IMR-90 (cell line): ENCODE results near the gene TTC21A. TPM values are rescaled to one million over a fixed set of nuclear protein-coding genes. Genes with fewer than 3 reads are reported as not detected.

ENCODE experiments used
- ATAC-seq: fragments of 200-7000 bp; cut with Tn5 transposase; 2 replicates; pipeline ENCODE4 v1.9.1; 2020; ENCODE audit warnings: low read depth, mild to moderate bottlenecking, moderate library complexity
- BruUV-seq: library from RNA; stranded (reverse); fragments of 400-500 nt; replicated peaks from 2 replicates; lab custom pipeline; 2021; lab: Mats Ljungman, UMichigan
- CTCF ChIA-PET: fragments of 300-600 bp; formaldehyde crosslinking; extraction: SDS; loops from one replicate; lab custom pipeline; 2021; ENCODE audit warnings: antibody characterized with exemption; lab: Yijun Ruan, JAX
- POLR2A ChIA-PET: fragments of 300-600 bp; sonication (Branson Sonifier 250); formaldehyde crosslinking; loops from one replicate; lab custom pipeline; 2022; ENCODE audit warnings: antibody characterized with exemption; ENCODE audit not compliant: unreplicated experiment; lab: Charles Lee
- DNase-seq: peaks from one replicate; pipeline ENCODE4 v3.0.0; 2013
- H2AFZ ChIP-seq: replicated peaks from 2 replicates; pipeline ENCODE3; 2013; ENCODE audit warnings: low read length, mild to moderate bottlenecking; ENCODE audit not compliant: poor library complexity
- H2AK5ac ChIP-seq: 2 replicates; pipeline ENCODE4 v1.6.1; 2013; ENCODE audit warnings: low read depth, low read length, inconsistent platforms
- H2AK9ac ChIP-seq: replicated peaks from 2 replicates; pipeline ENCODE3; 2013; ENCODE audit warnings: mild to moderate bottlenecking, low read depth, low read length, moderate library complexity; ENCODE audit not compliant: poor library complexity
- H2BK120ac ChIP-seq: 2 replicates; pipeline ENCODE4 v1.6.1; 2013; ENCODE audit warnings: low read depth, low read length, inconsistent platforms
- H2BK15ac ChIP-seq: 3 replicates; pipeline ENCODE4 v1.6.1; 2013; ENCODE audit warnings: low read depth, low read length, inconsistent platforms
- H2BK20ac ChIP-seq: 2 replicates; pipeline ENCODE4 v1.6.1; 2013; ENCODE audit warnings: low read depth, mild to moderate bottlenecking, inconsistent platforms, low read length, moderate library complexity
- H2BK5ac ChIP-seq: 2 replicates; pipeline ENCODE4 v1.6.1; 2013; ENCODE audit warnings: mild to moderate bottlenecking, low read depth, low read length, inconsistent platforms; ENCODE audit not compliant: poor library complexity, severe bottlenecking
- H3K14ac ChIP-seq: replicated peaks from 2 replicates; pipeline ENCODE4 v1.6.1; 2013; ENCODE audit warnings: low read depth, low read length, inconsistent platforms
- H3K18ac ChIP-seq: 2 replicates; pipeline ENCODE4 v1.6.1; 2013; ENCODE audit warnings: low read depth, low read length, control low read depth
- H3K23ac ChIP-seq: 2 replicates; pipeline ENCODE4 v1.6.1; 2013; ENCODE audit warnings: low read depth, low read length, inconsistent platforms
- H3K27ac ChIP-seq: 2 replicates; pipeline ENCODE4 v1.5.1; 2013; ENCODE audit warnings: mild to moderate bottlenecking, control low read depth, low read length; ENCODE audit not compliant: insufficient read depth
- H3K27me3 ChIP-seq: 2 replicates; pipeline ENCODE4 v1.6.1; 2013; ENCODE audit warnings: low read length; ENCODE audit not compliant: control insufficient read depth, insufficient read depth
- H3K36me3 ChIP-seq: 2 replicates; pipeline ENCODE4 v1.6.1; 2013; ENCODE audit warnings: low read length, mixed read lengths; ENCODE audit not compliant: control insufficient read depth, insufficient read depth
- H3K4ac ChIP-seq: 2 replicates; pipeline ENCODE4 v1.6.1; 2013; ENCODE audit warnings: low read depth, low read length, inconsistent platforms
- H3K4me1 ChIP-seq: 2 replicates; pipeline ENCODE4 v1.6.1; 2013; ENCODE audit warnings: low read length, mixed read lengths; ENCODE audit not compliant: control insufficient read depth, insufficient read depth
- H3K4me2 ChIP-seq: 2 replicates; pipeline ENCODE4 v1.6.1; 2013; ENCODE audit warnings: low read depth, mild to moderate bottlenecking, control low read depth, low read length, moderate library complexity
- H3K4me3 ChIP-seq: 2 replicates; pipeline ENCODE4 v1.5.1; 2013; ENCODE audit warnings: low read depth, mild to moderate bottlenecking, control low read depth, low read length, moderate library complexity; ENCODE audit not compliant: insufficient read depth
- H3K56ac ChIP-seq: 2 replicates; pipeline ENCODE4 v1.6.1; 2013; ENCODE audit warnings: low read length, inconsistent platforms; ENCODE audit not compliant: insufficient read depth; ENCODE audit errors: extremely low read depth
- H3K79me1 ChIP-seq, 2 experiments: 2 replicates each; pipeline ENCODE4 v1.6.1; 2013; ENCODE audit warnings: low read length in 2 of 2, inconsistent platforms in 1 of 2, low read depth in 1 of 2
- H3K9ac ChIP-seq: 2 replicates; pipeline ENCODE4 v1.6.1; 2013; ENCODE audit warnings: low read depth, low read length, control low read depth
- H3K9me1 ChIP-seq: 2 replicates; pipeline ENCODE4 v1.6.1; 2013; ENCODE audit warnings: low read length, inconsistent platforms; ENCODE audit not compliant: insufficient read depth
- H3K9me3 ChIP-seq: 2 replicates; pipeline ENCODE4 v1.6.1; 2013; ENCODE audit warnings: low read length; ENCODE audit not compliant: control insufficient read depth, insufficient read depth
- H4K20me1 ChIP-seq: 2 replicates; pipeline ENCODE4 v1.6.1; 2013; ENCODE audit warnings: low read length, inconsistent platforms; ENCODE audit not compliant: insufficient read depth
- H4K5ac ChIP-seq: 2 replicates; pipeline ENCODE4 v1.6.1; 2013; ENCODE audit warnings: mild to moderate bottlenecking, low read depth, low read length, control low read depth
- H4K8ac ChIP-seq, 2 experiments: 2 replicates each; pipeline ENCODE4 v1.6.1; 2013; ENCODE audit warnings: low read depth in 2 of 2, low read length in 2 of 2, control low read depth in 1 of 2, inconsistent platforms in 1 of 2
- H4K91ac ChIP-seq: 2 replicates; pipeline ENCODE4 v1.6.1; 2013; ENCODE audit warnings: low read depth, low read length, inconsistent platforms; ENCODE audit not compliant: insufficient read depth
- BHLHE40 ChIP-seq: fragments of 150-350 bp; IDR thresholded peaks from 2 replicates; pipeline ENCODE4 v1.6.1; 2016; ENCODE audit warnings: mild to moderate bottlenecking, low read depth, low read length
- CEBPB ChIP-seq: IDR thresholded peaks from 2 replicates; pipeline ENCODE4 v1.6.1; 2012; ENCODE audit warnings: low read depth, low read length, improper control_type of control experiment
- CHD1 ChIP-seq: IDR thresholded peaks from 2 replicates; pipeline ENCODE4 v1.6.1; 2012; ENCODE audit warnings: low read depth, low read length, improper control_type of control experiment
- CTCF ChIP-seq: conservative IDR thresholded peaks from 2 replicates; pipeline ENCODE4 v1.5.1; 2012; ENCODE audit warnings: mild to moderate bottlenecking, low read depth, low read length, improper control_type of control experiment
- ELK1 ChIP-seq: fragments of 150-350 bp; IDR thresholded peaks from 2 replicates; pipeline ENCODE4 v1.6.1; 2016; ENCODE audit warnings: low read depth, mild to moderate bottlenecking, low read length, moderate library complexity, borderline replicate concordance
- MAFK ChIP-seq: IDR thresholded peaks from 2 replicates; pipeline ENCODE4 v1.6.1; 2012; ENCODE audit warnings: low read depth, low read length, improper control_type of control experiment
- MAZ ChIP-seq: IDR thresholded peaks from 2 replicates; pipeline ENCODE4 v1.6.1; 2012; ENCODE audit warnings: low read depth, mild to moderate bottlenecking, low read length, improper control_type of control experiment, moderate library complexity, borderline replicate concordance
- NFE2L2 ChIP-seq: fragments of 150-350 bp; IDR thresholded peaks from 2 replicates; pipeline ENCODE4 v1.6.1; 2016; ENCODE audit warnings: low read depth, mild to moderate bottlenecking, low read length
- RCOR1 ChIP-seq: IDR thresholded peaks from 2 replicates; pipeline ENCODE4 v1.6.1; 2012; ENCODE audit warnings: mild to moderate bottlenecking, low read length, improper control_type of control experiment; ENCODE audit not compliant: insufficient replicate concordance
- RFX5 ChIP-seq: IDR thresholded peaks from 2 replicates; pipeline ENCODE4 v1.8.0; 2012; ENCODE audit warnings: low read depth, mild to moderate bottlenecking, low read length, moderate library complexity
- USF2 ChIP-seq: fragments of 150-350 bp; IDR thresholded peaks from 2 replicates; pipeline ENCODE4 v1.6.1; 2017; ENCODE audit warnings: mild to moderate bottlenecking, antibody characterized with exemption, low read length, low read depth
- WGBS, 2 experiments: methylation state at CpG; one replicate each; pipeline versions ENCODE4 v1.1.5 to v1.1.7; 2013; ENCODE audit warnings: missing lambda C conversion rate in 2 of 2; ENCODE audit not compliant: insufficient read length in 1 of 2; ENCODE audit errors: extremely low coverage in 2 of 2; 5-methylcytosine and 5-hydroxymethylcytosine counted together
- dilution Hi-C: fragments of 300-500 bp; cut with HindIII; formaldehyde crosslinking; loops from one replicate; pipeline ENCODE4 v1.14.3; 2018; ENCODE audit warnings: low sequenced_read_pairs; ENCODE audit not compliant: unreplicated experiment
- in situ Hi-C: fragments of 300-500 bp; cut with MboI; formaldehyde crosslinking; loops from 3 replicates; pipeline ENCODE4 v1.14.3; 2019; ENCODE audit warnings: low sequenced_read_pairs, inconsistent platforms, mixed read lengths
- intact Hi-C: fragments of 100-400 bp; cut with micrococcal nuclease; formaldehyde crosslinking; loops from 2 replicates; pipeline ENCODE4 v1.10.0; 2022
- polyA plus RNA-seq, 3 experiments: library from polyadenylated mRNA; depleted of rRNA; stranded (reverse); fragments of >200 nt; gene quantifications; 2 replicates each; pipeline ENCODE4 v1.2.3, GENCODE V29; 2012; ENCODE audit warnings: low replicate concordance in 1 of 3
- total RNA-seq: library from RNA; depleted of rRNA; stranded (reverse); fragments of >200 nt; gene quantifications from 2 replicates; pipeline ENCODE4 v1.2.3, GENCODE V29; 2012

Gene TTC21A
- total and polyA plus RNA-seq, 2 of the 4 experiments (the other 2 are of a cell fraction), result 0.90 to 1.8 TPM

- no peak overlapping the region for H2AFZ ChIP-seq
- no peak overlapping the region for H3K4ac ChIP-seq
- no peak overlapping the region for H3K9ac ChIP-seq
- TF ChIP-seq RFX5, result no peak
- no peak for TF ChIP-seq MAFK
- no peak for TF ChIP-seq CTCF
- TF ChIP-seq USF2, result no peak
- TF ChIP-seq NFE2L2, result no peak
- no peak for TF ChIP-seq BHLHE40
- TF ChIP-seq ELK1, result no peak
- TF ChIP-seq MAZ, result no peak
- TF ChIP-seq CHD1, result no peak
- no peak for TF ChIP-seq CEBPB
- no peak for TF ChIP-seq RCOR1
- no peak for DNase-seq
- H2BK20ac ChIP-seq, result no peak overlapping the region
- in situ Hi-C loops (no loop called here), dilution Hi-C loops (no loop called here), intact Hi-C loops (no loop called here)
- peaks cover 11% of the 10 kb centered on the region for H3K9me1 ChIP-seq
- no peak overlapping the region for H3K4me2 ChIP-seq
- H2BK15ac ChIP-seq, result no peak overlapping the region
- POLR2A ChIA-PET, result no interaction called here
- no peaks in the 10 kb centered on the region for H3K79me1 ChIP-seq
- no peak overlapping the region for H2BK5ac ChIP-seq
- H4K91ac ChIP-seq, result no peak overlapping the region
- no peak overlapping the region for H2BK120ac ChIP-seq
- WGBS, 2 experiments, result no CpG with 5 or more reads among the region's 3 CpGs
- peaks cover 4% of the 10 kb centered on the region for H3K4me1 ChIP-seq
- no peak overlapping the region for H2AK5ac ChIP-seq
- H3K9me3 ChIP-seq, result no peaks in the 10 kb centered on the region
- no peak overlapping the region for H2AK9ac ChIP-seq
- no peak overlapping the region for H3K14ac ChIP-seq
- ATAC-seq, result no peak
- no peak overlapping the region for H3K4me3 ChIP-seq
- no peaks in the 10 kb centered on the region for H3K27me3 ChIP-seq
- no TSS peak for BruUV-seq
- H3K27ac ChIP-seq, result no peak overlapping the region
- CTCF ChIA-PET, result interaction anchor here (0.6 to 1.8 kb wide), 3 partner anchors 47 to 161 kb away, joined by 3 to 5 read pairs (median 3); no protein-coding TSS in a partner anchor
- no peaks in the 10 kb centered on the region for H4K20me1 ChIP-seq
- H3K23ac ChIP-seq, result no peak overlapping the region
- H3K36me3 ChIP-seq, result no peaks in the 10 kb centered on the region
- no peak overlapping the region for H4K5ac ChIP-seq
- H3K18ac ChIP-seq, result no peak overlapping the region
- H3K56ac ChIP-seq, result no peak overlapping the region
- no peak overlapping the region for H4K8ac ChIP-seq
Measured at GRCh38 chr3:39130693-39131265, 23.3 kb downstream of the TTC21A start.
